Activated CD8-positive, alpha-beta T cell treated with anti-CD3 and anti-CD28 coated beads for 36 hours (primary cell): ENCODE data around the gene REEP2. TPM values are rescaled to one million over a fixed set of nuclear protein-coding genes. Genes with fewer than 3 reads are reported as not detected.

Experiments
- ATAC-seq: fragments of 200-7000 bp; cut with Tn5 transposase; one replicate; pipeline ENCODE4 v1.10.0; 2021; ENCODE audit warnings: mild to moderate bottlenecking, moderate library complexity
- CTCF ChIA-PET: fragments of 350-600 bp; sonication (Branson Sonifier 250); formaldehyde crosslinking; loops from one replicate; lab custom pipeline; 2021; ENCODE audit warnings: antibody characterized with exemption; lab: Charles Lee
- POLR2A ChIA-PET: fragments of 350-600 bp; sonication (Branson Sonifier 250); formaldehyde crosslinking; loops from one replicate; lab custom pipeline; 2021; ENCODE audit warnings: antibody characterized with exemption; lab: Charles Lee
- DNase-seq: peaks from one replicate; pipeline ENCODE4 v3.0.0-alpha.2; 2020
- H3K27ac Mint-ChIP-seq: one replicate; pipeline ENCODE4 v1.8.0; 2021; ENCODE audit warnings: mild to moderate bottlenecking, mixed read lengths
- H3K27me3 Mint-ChIP-seq: one replicate; pipeline ENCODE4 v1.8.0; 2021; ENCODE audit warnings: mixed read lengths
- H3K36me3 Mint-ChIP-seq: one replicate; pipeline ENCODE4 v1.8.0; 2021; ENCODE audit warnings: low read depth, mixed read lengths
- H3K4me1 Mint-ChIP-seq: one replicate; pipeline ENCODE4 v1.8.0; 2021; ENCODE audit warnings: low read depth, mixed read lengths
- H3K4me3 Mint-ChIP-seq: one replicate; pipeline ENCODE4 v1.8.0; 2021; ENCODE audit warnings: mild to moderate bottlenecking, moderate library complexity, mixed read lengths
- H3K9me3 Mint-ChIP-seq: one replicate; pipeline ENCODE4 v1.8.0; 2021; ENCODE audit warnings: mixed read lengths
- CTCF ChIP-seq: fragments of 200-600 bp; IDR thresholded peaks from one replicate; pipeline ENCODE4 v1.8.0; 2022; ENCODE audit warnings: antibody characterized with exemption, mild to moderate bottlenecking
- intact Hi-C: fragments of 100-400 bp; cut with micrococcal nuclease; formaldehyde crosslinking; loops from one replicate; pipeline ENCODE4 v1.10.0; 2022
- total RNA-seq, 2 experiments: library from RNA; stranded (reverse); gene quantifications; one replicate each; pipeline ENCODE4 v1.2.3, GENCODE V29; 2021

REEP2 gene
- total RNA-seq, 2 experiments from 2014 or later: 2.9 to 3.1 TPM

GRCh38 chr5:138488481-138488945 is 49.7 kb downstream of the REEP2 start:
- H3K36me3 Mint-ChIP-seq: no peaks in the 10 kb centered on the region
- peaks cover 22% of the 10 kb centered on the region for H3K27me3 Mint-ChIP-seq
- peaks cover 16% of the 10 kb centered on the region for H3K4me1 Mint-ChIP-seq
- CTCF ChIA-PET: no interaction called here
- POLR2A ChIA-PET: interaction anchor here (2.2 kb wide), 1 partner anchor 23 kb away, joined by 9 read pairs; the partner anchor contains the start of gene EGR1
- no peak overlapping the region for H3K27ac Mint-ChIP-seq
- no peak overlapping the region for H3K4me3 Mint-ChIP-seq
- intact Hi-C loops: no loop called here
- no peak for DNase-seq
- H3K9me3 Mint-ChIP-seq: no peaks in the 10 kb centered on the region
- TF ChIP-seq CTCF: no peak
- ATAC-seq: no peak

GRCh38 chr5:138489683-138490061 is 50.8 kb downstream of the REEP2 start:
- Mint-ChIP-seq H3K36me3 (no peaks in the 10 kb centered on the region), H3K27me3 (peaks cover 22% of the 10 kb centered on the region), H3K27ac (no peak overlapping the region), H3K9me3 (no peaks in the 10 kb centered on the region), H3K4me1 (peaks cover 16% of the 10 kb centered on the region), H3K4me3 (no peak overlapping the region)
- intact Hi-C loops: no loop called here
- no peak for TF ChIP-seq CTCF
- DNase-seq: no peak
- no peak for ATAC-seq
- CTCF ChIA-PET: interaction anchor here (0.6 to 1.4 kb wide), 3 partner anchors 13 to 15 kb away, joined by 3 read pairs; no protein-coding TSS in a partner anchor
- POLR2A ChIA-PET: interaction anchor here (0.8 to 2.2 kb wide), 3 partner anchors 25 to 69 kb away, joined by 3 to 9 read pairs (median 3); partner anchors contain the start of gene EGR1

- Mint-ChIP-seq H3K4me3 (peak overlapping the region; percentile 26), H3K4me1 (peaks cover 16% of the 10 kb centered on the region), H3K36me3 (no peaks in the 10 kb centered on the region), H3K27me3 (peaks cover 22% of the 10 kb centered on the region), H3K27ac (no peak overlapping the region), H3K9me3 (no peaks in the 10 kb centered on the region)
- DNase-seq: no peak
- CTCF ChIA-PET: interaction anchor here (0.8 kb wide), 1 partner anchor 12 kb away, joined by 3 read pairs; no protein-coding TSS in a partner anchor
- POLR2A ChIA-PET: interaction anchor here (0.8 to 2.2 kb wide), 2 partner anchors 26 to 32 kb away, joined by 3 to 9 read pairs; partner anchors contain the start of gene EGR1
- no peak for ATAC-seq
- intact Hi-C loops: no loop called here
- TF ChIP-seq CTCF: no peak
Observed at GRCh38 chr5:138490648-138491283, 51.9 kb downstream of the REEP2 start.

- TF ChIP-seq CTCF: no peak
- Mint-ChIP-seq H3K9me3 (no peaks in the 10 kb centered on the region), H3K36me3 (no peaks in the 10 kb centered on the region), H3K27ac (no peak overlapping the region), H3K4me1 (peaks cover 16% of the 10 kb centered on the region), H3K27me3 (peaks cover 22% of the 10 kb centered on the region), H3K4me3 (peak overlapping the region; percentile 26)
- ChIA-PET CTCF (no interaction called here), POLR2A (no interaction called here)
- intact Hi-C loops: no loop called here
- no peak for DNase-seq
- ATAC-seq: no peak
Observed at GRCh38 chr5:138491284-138491648, 52.4 kb downstream of the REEP2 start.
